ENCODE data around the gene UGT1A4.

Gene UGT1A4

GRCh38 chr2:233679196-233679595 is 39.3 kb upstream of the UGT1A4 start:
- TF ChIP-seq CTCF (conservative IDR thresholded peaks at IDR 0.05) = no peak
- no peak overlapping the region for H3K27ac ChIP-seq

GRCh38 chr2:233680361-233681045 is 38.0 kb upstream of the UGT1A4 start:
- H3K27ac ChIP-seq = no peak overlapping the region
- no peak for TF ChIP-seq CTCF (conservative IDR thresholded peaks at IDR 0.05)

GRCh38 chr2:233681521-233682099 is 36.9 kb upstream of the UGT1A4 start, which contains the start of gene UGT1A7:
TSS of gene UGT1A7 (plus strand) at chr2:233681901. CDS start at chr2:233681938, 37 bp downstream.
- H3K27ac ChIP-seq = no peak within 1 kb of the TSS
- no peak for TF ChIP-seq CTCF (conservative IDR thresholded peaks at IDR 0.05)

- H3K27ac ChIP-seq = no peak overlapping the region
- no peak for TF ChIP-seq CTCF (conservative IDR thresholded peaks at IDR 0.05)
These were observed 33.9 kb upstream of the UGT1A4 start for GRCh38 chr2:233684640-233685039.

- H3K27ac ChIP-seq = no peak overlapping the region
- no peak for TF ChIP-seq CTCF (conservative IDR thresholded peaks at IDR 0.05)
These were observed 31.6 kb upstream of the UGT1A4 start for GRCh38 chr2:233686928-233687327.

- no peak overlapping the region for H3K27ac ChIP-seq
- no peak for TF ChIP-seq CTCF (conservative IDR thresholded peaks at IDR 0.05)
These were observed 30.2 kb upstream of the UGT1A4 start for GRCh38 chr2:233688341-233688740.

- no peak for TF ChIP-seq CTCF (conservative IDR thresholded peaks at IDR 0.05)
These were observed 29.5 kb upstream of the UGT1A4 start for GRCh38 chr2:233689031-233689430.

More at GRCh38 chr2:233689031-233689430, 29.5 kb upstream of the UGT1A4 start:
- no peak overlapping the region for H3K27ac ChIP-seq

Measured in VCaP (cell line).